HepG2 (cell line): ENCODE results near the gene NSD1. TPM values are rescaled to one million over a fixed set of nuclear protein-coding genes. Genes with fewer than 3 reads are reported as not detected.
A peak's percentile ranks its signal among the peaks of the same experiment; 100 is the strongest.

ENCODE experiments used
- BORCS8-MEF2B ChIP-seq: sonication (generic); formaldehyde crosslinking; IDR thresholded peaks from 2 replicates; pipeline ENCODE4 v1.8.0; 2022; ENCODE audit warnings: mild to moderate bottlenecking, missing genetic modification reagents
- ERF ChIP-seq: IDR thresholded peaks from 2 replicates; pipeline ENCODE4 v1.6.1; 2018; ENCODE audit warnings: missing biosample characterization, missing genetic modification reagents
- GABPA ChIP-seq, 2 experiments: IDR thresholded peaks; 2 replicates each; pipeline ENCODE4 v1.6.1; 2011 to 2016; ENCODE audit warnings: low read depth in 2 of 2, low read length in 1 of 2, missing biosample characterization in 1 of 2, missing genetic modification characterization in 1 of 2
- HMG20A ChIP-seq: IDR thresholded peaks from 2 replicates; pipeline ENCODE4 v1.6.1; 2016; ENCODE audit warnings: borderline replicate concordance
- MED1 ChIP-seq: sonication (generic); formaldehyde crosslinking; IDR thresholded peaks from 2 replicates; pipeline ENCODE4 v1.4.0; 2020; ENCODE audit warnings: missing genetic modification reagents
- RXRA ChIP-seq: sonication (generic); formaldehyde crosslinking; IDR thresholded peaks from 2 replicates; pipeline ENCODE4 v1.5.1; 2020; ENCODE audit warnings: missing genetic modification reagents
- SIN3A ChIP-seq: IDR thresholded peaks from 2 replicates; pipeline ENCODE4 v1.6.1; 2011; ENCODE audit warnings: low read depth, mild to moderate bottlenecking, control low read depth, low read length, borderline replicate concordance
- SKI ChIP-seq: fragments of 450-650 bp; IDR thresholded peaks from one replicate; pipeline ENCODE4 v1.6.1; 2018; ENCODE audit warnings: mild to moderate bottlenecking; ENCODE audit not compliant: partially characterized antibody
- SMAD9 ChIP-seq: sonication (generic); formaldehyde crosslinking; IDR thresholded peaks from 2 replicates; pipeline ENCODE4 v1.5.1; 2020; ENCODE audit warnings: mild to moderate bottlenecking, missing genetic modification reagents
- TEAD2 ChIP-seq: sonication (generic); formaldehyde crosslinking; IDR thresholded peaks from 2 replicates; pipeline ENCODE4 v1.9.0; 2021; ENCODE audit warnings: missing genetic modification reagents
- TMF1 ChIP-seq: sonication (generic); formaldehyde crosslinking; IDR thresholded peaks from 2 replicates; pipeline ENCODE4 v1.8.1; 2022; ENCODE audit warnings: low read depth, missing genetic modification reagents
- XRCC5 ChIP-seq: fragments of 200-400 bp; formaldehyde crosslinking; optimal IDR thresholded peaks from 2 replicates; pipeline ENCODE3; 2017; ENCODE audit warnings: mild to moderate bottlenecking, low read length
- ZBTB20 ChIP-seq: sonication (generic); formaldehyde crosslinking; IDR thresholded peaks from 2 replicates; pipeline ENCODE4 v1.8.1; 2023; ENCODE audit warnings: missing genetic modification reagents, low read depth, mild to moderate bottlenecking, borderline replicate concordance
- ZBTB38 ChIP-seq: sonication (generic); formaldehyde crosslinking; IDR thresholded peaks from 2 replicates; pipeline ENCODE4 v1.5.1; 2020; ENCODE audit warnings: mild to moderate bottlenecking, missing genetic modification reagents
- ZNF263 ChIP-seq: sonication (generic); formaldehyde crosslinking; IDR thresholded peaks from 2 replicates; pipeline ENCODE4 v1.4.0; 2020; ENCODE audit warnings: missing genetic modification reagents
- ZNF44 ChIP-seq: sonication (generic); formaldehyde crosslinking; IDR thresholded peaks from 2 replicates; pipeline ENCODE4 v1.5.1; 2020; ENCODE audit warnings: mild to moderate bottlenecking, missing genetic modification reagents
- ZNF547 ChIP-seq: sonication (generic); formaldehyde crosslinking; IDR thresholded peaks from 2 replicates; pipeline ENCODE4 v1.5.1; 2020; ENCODE audit warnings: mild to moderate bottlenecking, missing genetic modification reagents
- ZNF776 ChIP-seq: sonication (generic); formaldehyde crosslinking; IDR thresholded peaks from 2 replicates; pipeline ENCODE4 v1.4.0; 2020; ENCODE audit warnings: mild to moderate bottlenecking, missing genetic modification reagents
- ZSCAN21 ChIP-seq: sonication (generic); formaldehyde crosslinking; IDR thresholded peaks from 2 replicates; pipeline ENCODE4 v1.8.0; 2022; ENCODE audit warnings: mild to moderate bottlenecking, missing genetic modification reagents, moderate library complexity, borderline replicate concordance
- polyA plus RNA-seq, 8 experiments: library from polyadenylated mRNA; depleted of rRNA in 3 of 8; stranded (reverse) in 7 of 8; unstranded in 1 of 8; fragments of >200 nt; fragmentation: Illumina TruSeq in 4 of 8; extraction: Trizol in 4 of 8; gene quantifications; 2 replicates each; pipeline versions ENCODE4 v1.2.1 to v1.2.3, GENCODE V29; 2011 to 2016; ENCODE audit warnings: low read depth in 4 of 8, missing spikeins in 1 of 8, mixed read lengths in 1 of 8; ENCODE audit not compliant: insufficient read depth in 1 of 8
- total RNA-seq, 5 experiments: library from RNA; depleted of rRNA; stranded (reverse); fragments of >200 nt; fragmentation: Illumina TruSeq; extraction: Trizol; gene quantifications; 2 replicates each; pipeline ENCODE4 v1.2.3, GENCODE V29; 2016; ENCODE audit warnings: low read depth in 1 of 5
- TF ChIP-seq, protein P1 (sequence below): sonication (generic); formaldehyde crosslinking; IDR thresholded peaks from 2 replicates; pipeline ENCODE4 v1.5.0; 2020; ENCODE audit warnings: missing genetic modification reagents
- TF ChIP-seq, protein P2 (sequence below): IDR thresholded peaks from 2 replicates; pipeline ENCODE4 v1.6.1; 2016; ENCODE audit warnings: mild to moderate bottlenecking, missing biosample characterization, missing genetic modification reagents
- TF ChIP-seq, protein P3 (sequence below): sonication (generic); formaldehyde crosslinking; IDR thresholded peaks from 2 replicates; pipeline ENCODE4 v1.8.1; 2023; ENCODE audit warnings: mild to moderate bottlenecking, moderate library complexity, missing genetic modification reagents
- TF ChIP-seq, protein P4 (sequence below): sonication (generic); formaldehyde crosslinking; IDR thresholded peaks from 2 replicates; pipeline ENCODE4 v1.4.0; 2020; ENCODE audit warnings: missing genetic modification reagents

Gene NSD1
- total and polyA plus RNA-seq, 2 of the 13 experiments (the other 11 are each of a cell fraction or from before 2014, with no cell fraction given): 0.01 to 0.09 TPM

DNA sequence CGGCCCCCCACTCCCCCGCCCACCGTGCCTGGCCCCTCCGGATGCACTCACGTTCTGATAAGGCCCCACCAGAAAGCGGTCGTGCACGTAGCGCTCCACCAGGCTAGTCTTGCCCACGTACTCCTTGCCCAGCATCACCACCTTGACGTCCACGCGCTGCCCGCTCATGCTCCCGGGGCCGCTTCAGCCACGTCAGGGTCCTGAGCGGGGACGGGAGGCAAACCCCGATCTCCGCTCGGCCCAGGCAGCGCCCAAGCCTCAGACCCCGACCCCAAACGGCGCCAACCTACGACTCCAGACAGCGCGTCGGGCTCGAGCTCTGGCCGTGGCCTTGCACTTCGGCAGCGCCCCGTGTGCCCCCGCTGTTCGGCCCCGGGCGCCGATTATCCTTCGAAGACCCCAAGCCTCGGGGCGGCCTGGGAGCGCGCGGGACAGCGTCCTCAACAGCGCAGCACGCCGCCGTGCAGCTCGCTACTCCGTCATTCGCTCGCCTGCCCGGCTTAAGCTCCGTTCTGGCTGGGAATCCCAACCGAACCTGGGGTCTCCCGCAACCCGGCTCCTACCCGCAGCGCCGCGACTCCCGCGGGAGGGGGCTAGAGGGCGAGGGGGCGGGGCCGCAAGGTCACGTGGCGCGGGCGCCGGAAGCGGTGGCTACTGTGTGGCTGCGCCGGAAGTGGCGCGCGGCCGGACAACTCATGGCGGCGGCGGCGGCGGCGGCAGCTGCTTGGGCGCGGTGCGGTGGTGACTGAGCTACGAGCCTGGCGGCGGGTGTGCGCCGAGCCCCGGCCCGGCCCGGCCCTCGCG is 169.8 kb downstream of the NSD1 start, which contains the start of the genes PRELID1 and RAB24 (continued):
- TF ChIP-seq, protein P1, sequence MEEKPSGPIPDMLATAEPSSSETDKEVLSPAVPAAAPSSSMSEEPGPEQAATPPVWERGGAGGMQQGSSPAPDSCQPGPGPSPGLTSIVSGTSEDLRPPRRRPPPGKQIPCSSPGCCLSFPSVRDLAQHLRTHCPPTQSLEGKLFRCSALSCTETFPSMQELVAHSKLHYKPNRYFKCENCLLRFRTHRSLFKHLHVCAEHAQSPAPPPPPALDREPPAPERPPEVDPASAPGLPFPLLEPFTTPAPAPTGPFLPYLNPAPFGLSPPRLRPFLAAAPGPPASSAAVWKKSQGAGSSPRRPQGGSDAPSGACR (CRISPR knock-in tag): peak; percentile 95
- TF ChIP-seq ERF: peak; percentile 72; the same call in 1 of the 2 replicates
- peak; percentile 49 for TF ChIP-seq MED1
- TF ChIP-seq ZNF547: peak; percentile 91
- TF ChIP-seq, protein P2, sequence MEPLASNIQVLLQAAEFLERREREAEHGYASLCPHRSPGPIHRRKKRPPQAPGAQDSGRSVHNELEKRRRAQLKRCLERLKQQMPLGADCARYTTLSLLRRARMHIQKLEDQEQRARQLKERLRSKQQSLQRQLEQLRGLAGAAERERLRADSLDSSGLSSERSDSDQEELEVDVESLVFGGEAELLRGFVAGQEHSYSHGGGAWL (CRISPR knock-in tag): peak; percentile 87
- TF ChIP-seq, protein P3, sequence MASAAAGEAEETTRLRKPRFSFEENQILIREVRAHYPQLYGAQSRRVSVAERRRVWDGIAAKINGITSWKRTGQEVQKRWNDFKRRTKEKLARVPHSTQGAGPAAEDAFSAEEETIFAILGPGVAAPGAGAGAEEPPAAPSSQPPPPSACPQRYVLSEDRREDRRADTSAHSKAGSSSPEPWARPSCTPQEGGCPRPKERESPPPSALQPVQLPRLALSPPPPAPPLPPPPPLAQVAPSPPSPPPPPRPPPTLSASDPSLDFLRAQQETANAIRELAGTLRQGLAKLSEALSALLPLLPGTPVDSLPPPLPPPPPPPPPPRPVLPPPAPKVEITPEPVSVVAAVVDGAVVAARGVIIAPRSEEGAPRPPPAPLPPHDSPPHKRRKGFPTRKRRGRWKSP (CRISPR knock-in tag): peak; percentile 94
- no peak for TF ChIP-seq SMAD9 (CRISPR knock-in tag)
- TF ChIP-seq SIN3A: peak; percentile 42; the same call in 1 of the 2 replicates
- TF ChIP-seq BORCS8-MEF2B (CRISPR knock-in tag): peak; percentile 59
- TF ChIP-seq XRCC5: peak; percentile 30
- TF ChIP-seq ZBTB20 (CRISPR knock-in tag): peak; percentile 61
- TF ChIP-seq ZSCAN21 (CRISPR knock-in tag): peak; percentile 52; the same call in 1 of the 2 replicates
- TF ChIP-seq ZNF44: peak; percentile 55; the same call in 1 of the 2 replicates
- TF ChIP-seq, protein P4, sequence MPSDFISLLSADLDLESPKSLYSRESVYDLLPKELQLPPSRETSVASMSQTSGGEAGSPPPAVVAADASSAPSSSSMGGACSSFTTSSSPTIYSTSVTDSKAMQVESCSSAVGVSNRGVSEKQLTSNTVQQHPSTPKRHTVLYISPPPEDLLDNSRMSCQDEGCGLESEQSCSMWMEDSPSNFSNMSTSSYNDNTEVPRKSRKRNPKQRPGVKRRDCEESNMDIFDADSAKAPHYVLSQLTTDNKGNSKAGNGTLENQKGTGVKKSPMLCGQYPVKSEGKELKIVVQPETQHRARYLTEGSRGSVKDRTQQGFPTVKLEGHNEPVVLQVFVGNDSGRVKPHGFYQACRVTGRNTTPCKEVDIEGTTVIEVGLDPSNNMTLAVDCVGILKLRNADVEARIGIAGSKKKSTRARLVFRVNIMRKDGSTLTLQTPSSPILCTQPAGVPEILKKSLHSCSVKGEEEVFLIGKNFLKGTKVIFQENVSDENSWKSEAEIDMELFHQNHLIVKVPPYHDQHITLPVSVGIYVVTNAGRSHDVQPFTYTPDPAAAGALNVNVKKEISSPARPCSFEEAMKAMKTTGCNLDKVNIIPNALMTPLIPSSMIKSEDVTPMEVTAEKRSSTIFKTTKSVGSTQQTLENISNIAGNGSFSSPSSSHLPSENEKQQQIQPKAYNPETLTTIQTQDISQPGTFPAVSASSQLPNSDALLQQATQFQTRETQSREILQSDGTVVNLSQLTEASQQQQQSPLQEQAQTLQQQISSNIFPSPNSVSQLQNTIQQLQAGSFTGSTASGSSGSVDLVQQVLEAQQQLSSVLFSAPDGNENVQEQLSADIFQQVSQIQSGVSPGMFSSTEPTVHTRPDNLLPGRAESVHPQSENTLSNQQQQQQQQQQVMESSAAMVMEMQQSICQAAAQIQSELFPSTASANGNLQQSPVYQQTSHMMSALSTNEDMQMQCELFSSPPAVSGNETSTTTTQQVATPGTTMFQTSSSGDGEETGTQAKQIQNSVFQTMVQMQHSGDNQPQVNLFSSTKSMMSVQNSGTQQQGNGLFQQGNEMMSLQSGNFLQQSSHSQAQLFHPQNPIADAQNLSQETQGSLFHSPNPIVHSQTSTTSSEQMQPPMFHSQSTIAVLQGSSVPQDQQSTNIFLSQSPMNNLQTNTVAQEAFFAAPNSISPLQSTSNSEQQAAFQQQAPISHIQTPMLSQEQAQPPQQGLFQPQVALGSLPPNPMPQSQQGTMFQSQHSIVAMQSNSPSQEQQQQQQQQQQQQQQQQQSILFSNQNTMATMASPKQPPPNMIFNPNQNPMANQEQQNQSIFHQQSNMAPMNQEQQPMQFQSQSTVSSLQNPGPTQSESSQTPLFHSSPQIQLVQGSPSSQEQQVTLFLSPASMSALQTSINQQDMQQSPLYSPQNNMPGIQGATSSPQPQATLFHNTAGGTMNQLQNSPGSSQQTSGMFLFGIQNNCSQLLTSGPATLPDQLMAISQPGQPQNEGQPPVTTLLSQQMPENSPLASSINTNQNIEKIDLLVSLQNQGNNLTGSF (CRISPR knock-in tag): peak; percentile 52; the same call in 1 of the 2 replicates
- peak; percentile 92 for TF ChIP-seq ZNF776 (CRISPR knock-in tag)
- no peak for TF ChIP-seq HMG20A
- TF ChIP-seq TEAD2: no peak
- TF ChIP-seq TMF1 (CRISPR knock-in tag): peak; percentile 73; the same call in 1 of the 2 replicates
- peak; percentile 87 for TF ChIP-seq SKI
- TF ChIP-seq GABPA (IDR thresholded peaks at IDR 0.05; ENCODE audit: low read depth, low read length): no peak
- peak; percentile 80 for TF ChIP-seq GABPA (CRISPR knock-in tag; IDR thresholded peaks at IDR 0.05; ENCODE audit: low read depth)
- TF ChIP-seq ZNF263 (CRISPR knock-in tag): peak; percentile 54; the same call in 1 of the 2 replicates
- peak; percentile 71; the same call in 1 of the 2 replicates for TF ChIP-seq RXRA (CRISPR knock-in tag)
- peak; percentile 88 for TF ChIP-seq ZBTB38 (CRISPR knock-in tag)
